MM.1S (cell line): ENCODE results near the gene FAF1.

Experiments used
- EZH2phosphoT487 ChIP-seq: fragments of 300-600 bp; sonication (generic); IDR thresholded peaks from 2 replicates; pipeline ENCODE4 v1.6.1; 2018; ENCODE audit warnings: antibody characterized with exemption, low read length
- TF ChIP-seq, protein P1 (sequence below): fragments of 300-600 bp; sonication (generic); IDR thresholded peaks from 2 replicates; pipeline ENCODE4 v1.5.1; 2016; ENCODE audit warnings: antibody characterized with exemption, low read length, mixed read lengths

DNA sequence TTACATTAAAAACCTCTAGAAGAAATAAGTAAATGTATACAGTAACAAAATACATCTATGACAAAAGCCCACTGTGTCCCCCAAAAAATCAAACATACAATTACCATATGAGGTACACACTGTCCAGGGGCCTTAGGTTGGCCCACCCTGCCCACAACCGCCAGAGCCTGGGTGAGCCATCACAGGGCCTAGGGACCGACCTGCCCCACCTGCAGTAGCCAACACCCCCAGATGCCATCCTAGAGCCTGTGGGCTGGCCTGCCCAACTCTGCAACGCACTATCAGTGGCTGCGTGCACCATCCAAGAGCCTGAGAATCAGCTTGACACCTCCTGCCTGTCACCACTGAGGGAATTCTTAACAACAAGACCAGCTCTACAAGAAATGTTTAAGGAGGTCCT, 39.0 kb downstream of the FAF1 start:
- TF ChIP-seq, protein P1, sequence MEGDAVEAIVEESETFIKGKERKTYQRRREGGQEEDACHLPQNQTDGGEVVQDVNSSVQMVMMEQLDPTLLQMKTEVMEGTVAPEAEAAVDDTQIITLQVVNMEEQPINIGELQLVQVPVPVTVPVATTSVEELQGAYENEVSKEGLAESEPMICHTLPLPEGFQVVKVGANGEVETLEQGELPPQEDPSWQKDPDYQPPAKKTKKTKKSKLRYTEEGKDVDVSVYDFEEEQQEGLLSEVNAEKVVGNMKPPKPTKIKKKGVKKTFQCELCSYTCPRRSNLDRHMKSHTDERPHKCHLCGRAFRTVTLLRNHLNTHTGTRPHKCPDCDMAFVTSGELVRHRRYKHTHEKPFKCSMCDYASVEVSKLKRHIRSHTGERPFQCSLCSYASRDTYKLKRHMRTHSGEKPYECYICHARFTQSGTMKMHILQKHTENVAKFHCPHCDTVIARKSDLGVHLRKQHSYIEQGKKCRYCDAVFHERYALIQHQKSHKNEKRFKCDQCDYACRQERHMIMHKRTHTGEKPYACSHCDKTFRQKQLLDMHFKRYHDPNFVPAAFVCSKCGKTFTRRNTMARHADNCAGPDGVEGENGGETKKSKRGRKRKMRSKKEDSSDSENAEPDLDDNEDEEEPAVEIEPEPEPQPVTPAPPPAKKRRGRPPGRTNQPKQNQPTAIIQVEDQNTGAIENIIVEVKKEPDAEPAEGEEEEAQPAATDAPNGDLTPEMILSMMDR, result no peak
- no peak for TF ChIP-seq EZH2phosphoT487
